DLD1 (cell line): ENCODE data around the gene SPATS2L.

Experiments used
- in situ Hi-C: cut with HindIII; loops from 2 replicates; pipeline ENCODE4 v1.10.0; 2017; ENCODE audit warnings: low sequenced_read_pairs

The SPATS2L gene

GRCh38 chr2:200405599-200406298 is 99.3 kb downstream of the SPATS2L start:
- in situ Hi-C loops, result no loop called here

- in situ Hi-C loops, result no loop called here
Observed at GRCh38 chr2:200406379-200406778, 99.9 kb downstream of the SPATS2L start.

- in situ Hi-C loops, result no loop called here
Observed at GRCh38 chr2:200408428-200409316, 102.2 kb downstream of the SPATS2L start.

GRCh38 chr2:200411831-200412230 is 105.3 kb downstream of the SPATS2L start:
- in situ Hi-C loops, result no loop called here

GRCh38 chr2:200414367-200414766 is 107.9 kb downstream of the SPATS2L start:
- in situ Hi-C loops, result no loop called here

GRCh38 chr2:200415455-200415854 is 109.0 kb downstream of the SPATS2L start:
- in situ Hi-C loops, result no loop called here

GRCh38 chr2:200416878-200417277 is 110.4 kb downstream of the SPATS2L start:
- in situ Hi-C loops, result no loop called here

GRCh38 chr2:200417366-200417765 is 110.9 kb downstream of the SPATS2L start:
- in situ Hi-C loops, result no loop called here

GRCh38 chr2:200418399-200418798 is 111.9 kb downstream of the SPATS2L start:
- in situ Hi-C loops, result no loop called here

- in situ Hi-C loops, result no loop called here
Observed at GRCh38 chr2:200419325-200419724, 112.8 kb downstream of the SPATS2L start.

GRCh38 chr2:200421270-200421669 is 114.8 kb downstream of the SPATS2L start:
- in situ Hi-C loops, result no loop called here

GRCh38 chr2:200422071-200422470 is 115.6 kb downstream of the SPATS2L start:
- in situ Hi-C loops, result no loop called here

- in situ Hi-C loops, result no loop called here
Observed at GRCh38 chr2:200422532-200423261, 116.2 kb downstream of the SPATS2L start.

GRCh38 chr2:200423541-200423940 is 117.0 kb downstream of the SPATS2L start:
- in situ Hi-C loops, result no loop called here

- in situ Hi-C loops, result no loop called here
Observed at GRCh38 chr2:200425026-200425821, 118.7 kb downstream of the SPATS2L start.

- in situ Hi-C loops, result no loop called here
Observed at GRCh38 chr2:200426754-200427153, 120.3 kb downstream of the SPATS2L start.

GRCh38 chr2:200428961-200429665 is 122.6 kb downstream of the SPATS2L start:
- in situ Hi-C loops, result no loop called here

- in situ Hi-C loops, result no loop called here
Observed at GRCh38 chr2:200430017-200430416, 123.5 kb downstream of the SPATS2L start.

GRCh38 chr2:200431996-200432705 is 125.7 kb downstream of the SPATS2L start:
- in situ Hi-C loops, result no loop called here
